Neural crest cell (in vitro differentiated cells): ENCODE data around the gene ADGRD2. TPM values are rescaled to one million over a fixed set of nuclear protein-coding genes. Genes with fewer than 3 reads are reported as not detected.

Experiments used
- DNase-seq: peaks from one replicate; pipeline ENCODE4 v3.0.0; 2021; ENCODE audit warnings: low read depth, mixed read lengths, low spot score
- H3K27ac Mint-ChIP-seq: one replicate; pipeline ENCODE4 v1.8.0; 2021; ENCODE audit warnings: mild to moderate bottlenecking, mixed read lengths; ENCODE audit not compliant: unreplicated experiment
- H3K27me3 Mint-ChIP-seq: 2 replicates; pipeline ENCODE4 v1.8.0; 2021; ENCODE audit warnings: low read depth, mild to moderate bottlenecking, mixed read lengths
- H3K36me3 Mint-ChIP-seq: 2 replicates; pipeline ENCODE4 v1.8.0; 2021; ENCODE audit warnings: low read depth, mild to moderate bottlenecking, mixed read lengths
- H3K4me1 Mint-ChIP-seq: 2 replicates; pipeline ENCODE4 v1.8.0; 2021; ENCODE audit warnings: mixed read lengths
- H3K4me3 Mint-ChIP-seq: one replicate; pipeline ENCODE4 v1.8.0; 2021; ENCODE audit warnings: mild to moderate bottlenecking, mixed read lengths
- H3K9me3 Mint-ChIP-seq: 2 replicates; pipeline ENCODE4 v1.8.0; 2021; ENCODE audit warnings: mixed read lengths
- CTCF ChIP-seq: fragments of 200-600 bp; sonication (generic); conservative IDR thresholded peaks from 2 replicates; pipeline ENCODE4 v1.5.0; 2021; ENCODE audit warnings: antibody characterized with exemption, mild to moderate bottlenecking
- total RNA-seq: library from RNA; stranded (reverse); gene quantifications from 2 replicates; pipeline ENCODE4 v1.2.1, GENCODE V29; 2021

The ADGRD2 gene
- total RNA-seq, 1 donor from 2014 or later = 0.44 TPM

GRCh38 chr9:124522121-124523098, 72.2 kb downstream of the ADGRD2 start:
- Mint-ChIP-seq H3K4me3 (no peak overlapping the region), H3K9me3 (no peaks in the 10 kb centered on the region), H3K4me1 (peaks cover 17% of the 10 kb centered on the region), H3K27me3 (no peaks in the 10 kb centered on the region), H3K27ac (no peak overlapping the region), H3K36me3 (peaks cover 2% of the 10 kb centered on the region)
- no peak for TF ChIP-seq CTCF
- DNase-seq = no peak

- Mint-ChIP-seq H3K27ac (peak overlapping the region; percentile 36), H3K4me1 (peaks cover 8% of the 10 kb centered on the region), H3K4me3 (no peak overlapping the region)
These were observed 75.9 kb downstream of the ADGRD2 start for GRCh38 chr9:124526174-124526573.

GRCh38 chr9:124527781-124528180, 77.5 kb downstream of the ADGRD2 start:
- DNase-seq = no peak
- no peak overlapping the region for H3K27ac Mint-ChIP-seq
- no peaks in the 10 kb centered on the region for H3K36me3 Mint-ChIP-seq

More at GRCh38 chr9:124526174-124526573, 75.9 kb downstream of the ADGRD2 start:
- Mint-ChIP-seq H3K36me3 (no peaks in the 10 kb centered on the region), H3K27me3 (no peaks in the 10 kb centered on the region), H3K9me3 (no peaks in the 10 kb centered on the region)
- no peak for DNase-seq
- no peak for TF ChIP-seq CTCF

More at GRCh38 chr9:124527781-124528180, 77.5 kb downstream of the ADGRD2 start:
- TF ChIP-seq CTCF = no peak
- no peaks in the 10 kb centered on the region for H3K9me3 Mint-ChIP-seq
- no peaks in the 10 kb centered on the region for H3K27me3 Mint-ChIP-seq
- H3K4me3 Mint-ChIP-seq = no peak overlapping the region
- H3K4me1 Mint-ChIP-seq = peaks cover 8% of the 10 kb centered on the region

Other genes with a start within 250 kb of the ADGRD2 start
- gene NEK6, start 192.5 kb upstream of the ADGRD2 start, total RNA-seq = 31.7 and 31.9 TPM in 2 replicates
- 195 and 196 TPM in 2 replicates for gene PSMB7, start 35.0 kb upstream of the ADGRD2 start, total RNA-seq
- gene NR5A1, start 56.9 kb downstream of the ADGRD2 start, total RNA-seq = 0.35 and 0.50 TPM in 2 replicates